ENCODE measurements around the gene CHRM2.

CHRM2 gene

GRCh38 chr7:136956671-136957070, 88.2 kb downstream of the CHRM2 start:
- H3K27me3 Mint-ChIP-seq (ENCODE audit: low read depth): no peaks in the 10 kb centered on the region
- H3K27ac Mint-ChIP-seq: no peak overlapping the region
- H3K9me3 Mint-ChIP-seq: peaks cover 6% of the 10 kb centered on the region
- no peaks in the 10 kb centered on the region for H3K36me3 Mint-ChIP-seq (ENCODE audit: low read depth)
- no peak overlapping the region for H3K4me3 Mint-ChIP-seq
- no peaks in the 10 kb centered on the region for H3K4me1 Mint-ChIP-seq (ENCODE audit: low read depth)

DNA sequence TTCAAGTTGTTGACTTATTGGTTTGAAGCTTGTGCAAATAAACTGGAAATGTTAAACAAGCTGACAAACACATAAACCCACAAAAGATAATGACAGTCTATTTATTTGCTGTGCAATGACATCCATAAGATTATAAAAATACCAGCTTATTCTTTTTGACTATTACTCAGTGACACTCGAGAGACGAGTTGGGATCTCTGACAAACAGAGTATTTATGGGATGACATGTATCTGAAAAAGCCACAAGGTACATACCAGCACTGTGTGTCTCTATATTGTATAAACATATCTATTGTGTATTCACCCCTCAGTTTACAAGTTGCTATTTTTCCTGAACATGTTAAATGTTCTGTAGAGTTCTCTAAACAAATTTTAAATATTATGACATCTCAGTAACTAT, 88.9 kb downstream of the CHRM2 start:
- peaks cover 4% of the 10 kb centered on the region for H3K9me3 Mint-ChIP-seq
- H3K36me3 Mint-ChIP-seq (ENCODE audit: low read depth): no peaks in the 10 kb centered on the region
- H3K27ac Mint-ChIP-seq: no peak overlapping the region
- no peak overlapping the region for H3K4me3 Mint-ChIP-seq
- H3K4me1 Mint-ChIP-seq (ENCODE audit: low read depth): no peaks in the 10 kb centered on the region
- H3K27me3 Mint-ChIP-seq (ENCODE audit: low read depth): no peaks in the 10 kb centered on the region

GRCh38 chr7:136958016-136958415, 89.6 kb downstream of the CHRM2 start:
- no peaks in the 10 kb centered on the region for H3K36me3 Mint-ChIP-seq (ENCODE audit: low read depth)

GRCh38 chr7:136964347-136964746, 95.9 kb downstream of the CHRM2 start:
- H3K27ac Mint-ChIP-seq: no peak overlapping the region
- H3K9me3 Mint-ChIP-seq: no peaks in the 10 kb centered on the region
- no peak overlapping the region for H3K4me3 Mint-ChIP-seq
- H3K4me1 Mint-ChIP-seq (ENCODE audit: low read depth): no peaks in the 10 kb centered on the region
- H3K36me3 Mint-ChIP-seq (ENCODE audit: low read depth): no peaks in the 10 kb centered on the region
- no peaks in the 10 kb centered on the region for H3K27me3 Mint-ChIP-seq (ENCODE audit: low read depth)

More at GRCh38 chr7:136958016-136958415, 89.6 kb downstream of the CHRM2 start:
- Mint-ChIP-seq H3K27me3 (ENCODE audit: low read depth) (no peaks in the 10 kb centered on the region), H3K27ac (no peak overlapping the region), H3K4me3 (no peak overlapping the region), H3K4me1 (ENCODE audit: low read depth) (no peaks in the 10 kb centered on the region), H3K9me3 (no peaks in the 10 kb centered on the region)

GRCh38 chr7:136966825-136967224, 98.4 kb downstream of the CHRM2 start:
- Mint-ChIP-seq H3K4me3 (no peak overlapping the region), H3K4me1 (ENCODE audit: low read depth) (no peaks in the 10 kb centered on the region), H3K9me3 (no peaks in the 10 kb centered on the region), H3K27ac (no peak overlapping the region), H3K36me3 (ENCODE audit: low read depth) (no peaks in the 10 kb centered on the region), H3K27me3 (ENCODE audit: low read depth) (no peaks in the 10 kb centered on the region)

- Mint-ChIP-seq H3K36me3 (ENCODE audit: low read depth) (no peaks in the 10 kb centered on the region), H3K9me3 (peaks cover 4% of the 10 kb centered on the region), H3K4me3 (no peak overlapping the region), H3K4me1 (ENCODE audit: low read depth) (no peaks in the 10 kb centered on the region), H3K27ac (no peak overlapping the region), H3K27me3 (ENCODE audit: low read depth) (no peaks in the 10 kb centered on the region)
These were observed 101.3 kb downstream of the CHRM2 start for GRCh38 chr7:136969761-136970160.

GRCh38 chr7:136971776-136972175, 103.3 kb downstream of the CHRM2 start:
- Mint-ChIP-seq H3K4me1 (ENCODE audit: low read depth) (no peaks in the 10 kb centered on the region), H3K36me3 (ENCODE audit: low read depth) (no peaks in the 10 kb centered on the region), H3K4me3 (no peak overlapping the region), H3K9me3 (peaks cover 9% of the 10 kb centered on the region), H3K27me3 (ENCODE audit: low read depth) (no peaks in the 10 kb centered on the region), H3K27ac (no peak overlapping the region)

GRCh38 chr7:136976504-136977251, 108.2 kb downstream of the CHRM2 start:
- Mint-ChIP-seq H3K9me3 (peaks cover 14% of the 10 kb centered on the region), H3K4me3 (no peak overlapping the region), H3K27ac (no peak overlapping the region), H3K36me3 (ENCODE audit: low read depth) (no peaks in the 10 kb centered on the region), H3K27me3 (ENCODE audit: low read depth) (no peaks in the 10 kb centered on the region), H3K4me1 (ENCODE audit: low read depth) (no peaks in the 10 kb centered on the region)

GRCh38 chr7:136993377-136993776, 124.9 kb downstream of the CHRM2 start:
- Mint-ChIP-seq H3K27ac (no peak overlapping the region), H3K36me3 (ENCODE audit: low read depth) (no peaks in the 10 kb centered on the region), H3K4me3 (no peak overlapping the region), H3K9me3 (no peaks in the 10 kb centered on the region), H3K4me1 (ENCODE audit: low read depth) (no peaks in the 10 kb centered on the region), H3K27me3 (ENCODE audit: low read depth) (no peaks in the 10 kb centered on the region)

GRCh38 chr7:136997735-136998134, 129.3 kb downstream of the CHRM2 start:
- Mint-ChIP-seq H3K27me3 (ENCODE audit: low read depth) (no peaks in the 10 kb centered on the region), H3K27ac (no peak overlapping the region), H3K4me1 (ENCODE audit: low read depth) (no peaks in the 10 kb centered on the region), H3K4me3 (no peak overlapping the region), H3K9me3 (no peaks in the 10 kb centered on the region), H3K36me3 (ENCODE audit: low read depth) (no peaks in the 10 kb centered on the region)

- Mint-ChIP-seq H3K27me3 (ENCODE audit: low read depth) (no peaks in the 10 kb centered on the region), H3K36me3 (ENCODE audit: low read depth) (no peaks in the 10 kb centered on the region), H3K4me3 (no peak overlapping the region), H3K9me3 (no peaks in the 10 kb centered on the region), H3K4me1 (ENCODE audit: low read depth) (no peaks in the 10 kb centered on the region), H3K27ac (no peak overlapping the region)
These were observed 130.0 kb downstream of the CHRM2 start for GRCh38 chr7:136998495-136998894.

DNA sequence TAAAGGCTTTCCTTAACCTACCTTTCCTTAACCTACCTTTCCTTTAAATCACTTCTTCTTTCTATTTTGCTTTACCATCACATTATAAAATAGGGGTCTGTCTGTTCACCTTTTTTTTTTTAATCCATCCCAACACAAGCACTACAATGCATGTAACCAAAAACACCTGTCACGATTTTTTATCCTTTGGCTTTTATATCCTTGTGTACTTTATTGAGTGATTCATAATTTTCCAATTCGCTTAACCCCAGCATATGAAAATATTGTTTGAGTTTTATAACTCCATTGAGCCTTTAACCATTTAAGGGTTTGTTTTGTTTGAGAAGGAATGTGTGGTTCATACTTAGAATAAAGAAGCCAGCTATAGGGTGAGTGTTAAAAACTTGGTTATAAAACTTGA, 132.2 kb downstream of the CHRM2 start:
- Mint-ChIP-seq H3K27me3 (ENCODE audit: low read depth) (no peaks in the 10 kb centered on the region), H3K4me3 (no peak overlapping the region), H3K36me3 (ENCODE audit: low read depth) (no peaks in the 10 kb centered on the region), H3K27ac (no peak overlapping the region), H3K4me1 (ENCODE audit: low read depth) (no peaks in the 10 kb centered on the region), H3K9me3 (no peaks in the 10 kb centered on the region)

GRCh38 chr7:137001041-137001440, 132.6 kb downstream of the CHRM2 start:
- Mint-ChIP-seq H3K27me3 (ENCODE audit: low read depth) (no peaks in the 10 kb centered on the region), H3K27ac (no peak overlapping the region), H3K9me3 (no peaks in the 10 kb centered on the region), H3K4me3 (no peak overlapping the region), H3K4me1 (ENCODE audit: low read depth) (no peaks in the 10 kb centered on the region), H3K36me3 (ENCODE audit: low read depth) (no peaks in the 10 kb centered on the region)

DNA sequence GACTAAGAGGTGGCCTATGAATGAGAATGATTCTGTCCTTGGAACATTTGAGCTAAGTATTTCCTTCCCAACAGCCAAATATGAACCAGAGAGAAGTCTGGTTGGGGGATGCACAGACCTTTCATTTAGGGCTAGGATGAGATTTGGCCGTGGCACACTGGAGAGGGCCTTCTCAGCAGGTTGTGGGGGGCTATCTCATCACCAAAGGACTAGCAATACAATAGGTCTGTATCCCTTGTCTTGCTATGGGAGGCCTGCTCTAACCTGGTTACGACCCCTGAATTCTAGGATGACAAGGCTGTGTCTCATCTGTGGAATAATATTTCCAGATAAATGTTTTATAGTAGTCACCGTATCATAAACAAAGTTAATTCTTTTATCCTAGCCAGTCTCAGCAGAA, 133.0 kb downstream of the CHRM2 start:
- Mint-ChIP-seq H3K9me3 (no peaks in the 10 kb centered on the region), H3K4me3 (no peak overlapping the region), H3K27me3 (ENCODE audit: low read depth) (no peaks in the 10 kb centered on the region), H3K36me3 (ENCODE audit: low read depth) (no peaks in the 10 kb centered on the region), H3K27ac (no peak overlapping the region), H3K4me1 (ENCODE audit: low read depth) (no peaks in the 10 kb centered on the region)

DNA sequence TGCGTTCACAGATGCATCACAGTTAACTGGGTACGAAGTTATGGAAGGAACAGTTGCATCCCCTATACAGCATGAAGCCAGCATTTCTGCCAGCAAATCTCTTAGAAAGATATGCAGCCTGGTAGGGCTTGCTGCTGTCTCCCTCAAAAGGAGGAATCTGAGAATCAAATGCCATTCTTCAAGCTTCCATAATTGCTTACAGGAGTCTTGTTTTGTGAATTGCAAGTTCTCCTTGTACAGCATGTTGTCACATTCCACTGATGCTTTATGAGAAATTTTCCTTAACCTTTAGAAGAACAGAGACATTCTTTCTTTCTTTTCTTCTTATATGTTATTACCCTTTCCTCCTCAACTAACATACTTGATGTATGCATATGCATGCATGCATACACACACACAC, 134.6 kb downstream of the CHRM2 start:
- Mint-ChIP-seq H3K9me3 (no peaks in the 10 kb centered on the region), H3K4me3 (no peak overlapping the region), H3K27me3 (ENCODE audit: low read depth) (no peaks in the 10 kb centered on the region), H3K4me1 (ENCODE audit: low read depth) (no peaks in the 10 kb centered on the region), H3K27ac (no peak overlapping the region), H3K36me3 (ENCODE audit: low read depth) (no peaks in the 10 kb centered on the region)

- Mint-ChIP-seq H3K4me3 (no peak overlapping the region), H3K27me3 (ENCODE audit: low read depth) (no peaks in the 10 kb centered on the region), H3K9me3 (no peaks in the 10 kb centered on the region), H3K27ac (no peak overlapping the region), H3K4me1 (ENCODE audit: low read depth) (no peaks in the 10 kb centered on the region), H3K36me3 (ENCODE audit: low read depth) (no peaks in the 10 kb centered on the region)
These were observed 135.1 kb downstream of the CHRM2 start for GRCh38 chr7:137003566-137003965.
